GM18508 (cell line): ENCODE data around the gene UNC5B.

Source experiments
- ATAC-seq: cut with Tn5 transposase; IDR thresholded peaks from one replicate; pipeline ENCODE4 v1.9.1; 2021; ENCODE audit warnings: moderate number of reproducible peaks; ENCODE audit not compliant: insufficient read depth, unreplicated experiment

UNC5B gene

GRCh38 chr10:71237843-71238623 is 25.7 kb downstream of the UNC5B start:
- ATAC-seq: no peak

- ATAC-seq: no peak
Measured at GRCh38 chr10:71238626-71239025, 26.3 kb downstream of the UNC5B start.

DNA sequence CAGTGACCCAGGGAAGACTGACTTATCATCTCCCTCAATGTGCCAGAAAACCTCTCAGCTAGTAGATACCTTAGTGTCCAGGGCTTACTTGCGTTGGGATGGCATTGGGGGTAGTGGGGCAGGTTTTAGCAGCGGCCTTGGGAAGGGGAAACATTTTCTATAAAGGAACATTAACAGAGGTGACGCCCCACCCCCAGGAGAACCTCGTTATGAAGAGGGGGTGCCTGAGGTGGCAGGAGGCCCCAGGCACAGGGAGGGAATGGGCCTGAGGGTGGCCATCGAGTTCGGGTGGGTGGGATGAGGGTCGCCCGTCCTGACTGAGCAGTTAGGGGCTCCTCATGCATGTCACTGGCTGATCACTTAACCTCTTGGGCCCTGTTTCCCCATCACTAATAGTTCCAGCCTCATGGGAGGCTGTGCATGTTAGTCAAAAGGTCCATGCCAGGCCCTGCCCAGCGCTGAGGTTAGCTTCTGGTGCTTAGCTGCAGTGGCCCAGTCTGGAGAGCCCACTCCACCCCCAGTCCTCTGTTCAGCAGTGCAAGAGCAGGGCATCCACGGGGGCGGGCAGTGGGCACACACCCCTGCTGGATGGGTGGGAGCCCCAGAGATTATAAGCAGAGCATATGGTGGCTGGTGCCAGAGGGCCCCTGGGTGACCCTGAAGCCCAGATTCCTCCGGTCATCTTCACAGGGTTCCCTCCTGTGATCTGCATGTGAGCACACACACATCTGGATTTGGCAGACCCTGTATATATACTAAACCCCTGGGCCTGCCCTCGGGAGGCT is 27.0 kb downstream of the UNC5B start:
- ATAC-seq: no peak

GRCh38 chr10:71239946-71240795 is 27.8 kb downstream of the UNC5B start:
- no peak for ATAC-seq

DNA sequence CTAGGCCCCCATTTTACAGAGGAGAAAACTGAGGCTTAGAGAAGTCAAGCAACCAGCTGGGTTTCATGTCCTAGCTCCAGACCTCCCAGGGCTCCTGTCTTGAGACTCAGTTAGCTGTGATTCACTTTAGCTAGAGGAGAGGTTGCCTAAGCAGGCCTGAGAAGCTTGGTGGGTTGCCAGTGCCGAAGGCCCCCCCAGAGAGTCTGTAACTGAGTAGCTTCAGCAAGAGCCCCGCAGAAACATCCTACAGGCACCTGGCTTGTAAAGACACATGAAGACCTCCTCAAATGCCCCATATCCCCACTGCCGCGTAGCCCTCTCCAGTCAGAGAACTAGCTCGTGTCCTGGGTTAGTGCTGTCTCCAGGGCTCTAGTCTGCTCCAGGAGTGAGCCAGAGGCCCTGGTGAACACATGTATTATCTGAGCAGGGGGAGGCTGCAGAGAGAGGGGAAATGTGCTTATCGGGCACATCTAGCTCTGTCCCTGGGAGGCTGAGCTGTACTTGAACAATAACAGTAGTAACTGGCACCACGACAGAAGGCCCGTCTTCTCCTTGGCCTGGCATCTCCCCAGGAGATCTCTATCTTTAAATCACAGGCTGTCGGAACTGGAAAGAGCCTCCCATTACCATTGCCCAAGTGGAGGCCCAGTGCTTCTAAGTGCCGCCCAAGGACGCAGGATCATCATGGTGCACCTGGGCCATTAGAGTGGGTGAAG is 28.9 kb downstream of the UNC5B start:
- no peak for ATAC-seq

- no peak for ATAC-seq
Measured at GRCh38 chr10:71241830-71242621, 29.7 kb downstream of the UNC5B start.

- ATAC-seq: no peak
Measured at GRCh38 chr10:71242622-71243009, 30.2 kb downstream of the UNC5B start.

DNA sequence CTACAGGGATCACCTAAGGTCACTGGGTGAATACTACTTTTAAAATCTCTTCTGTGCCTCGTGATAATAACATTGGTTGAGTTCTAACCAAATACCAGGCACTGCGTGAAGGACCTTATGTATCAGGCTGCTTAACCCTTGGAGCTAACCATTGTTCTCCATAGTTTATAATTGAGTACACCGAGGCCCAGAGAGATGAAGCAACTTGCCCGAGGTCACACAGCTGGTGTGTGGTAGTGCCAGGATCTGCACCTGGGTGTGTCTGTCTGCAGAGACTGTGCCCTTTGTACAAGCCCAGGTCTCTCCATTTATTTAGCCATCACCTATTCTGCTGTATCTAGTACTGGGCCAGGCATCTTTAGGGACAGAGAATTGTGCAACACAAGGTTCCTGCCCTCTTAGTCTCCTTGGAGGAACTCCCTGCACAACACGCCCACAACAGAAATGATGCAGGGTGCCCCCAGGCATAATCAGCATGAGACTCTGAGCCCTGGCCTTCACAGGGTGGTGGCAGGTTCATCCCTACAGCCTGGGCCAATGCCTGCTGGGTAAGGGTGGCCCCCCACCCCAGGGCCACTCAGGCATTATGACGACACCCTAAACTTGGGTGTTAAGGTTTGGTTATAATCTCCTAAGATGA is 31.5 kb downstream of the UNC5B start:
- no peak for ATAC-seq

GRCh38 chr10:71244431-71245419 is 32.4 kb downstream of the UNC5B start:
- ATAC-seq: no peak

DNA sequence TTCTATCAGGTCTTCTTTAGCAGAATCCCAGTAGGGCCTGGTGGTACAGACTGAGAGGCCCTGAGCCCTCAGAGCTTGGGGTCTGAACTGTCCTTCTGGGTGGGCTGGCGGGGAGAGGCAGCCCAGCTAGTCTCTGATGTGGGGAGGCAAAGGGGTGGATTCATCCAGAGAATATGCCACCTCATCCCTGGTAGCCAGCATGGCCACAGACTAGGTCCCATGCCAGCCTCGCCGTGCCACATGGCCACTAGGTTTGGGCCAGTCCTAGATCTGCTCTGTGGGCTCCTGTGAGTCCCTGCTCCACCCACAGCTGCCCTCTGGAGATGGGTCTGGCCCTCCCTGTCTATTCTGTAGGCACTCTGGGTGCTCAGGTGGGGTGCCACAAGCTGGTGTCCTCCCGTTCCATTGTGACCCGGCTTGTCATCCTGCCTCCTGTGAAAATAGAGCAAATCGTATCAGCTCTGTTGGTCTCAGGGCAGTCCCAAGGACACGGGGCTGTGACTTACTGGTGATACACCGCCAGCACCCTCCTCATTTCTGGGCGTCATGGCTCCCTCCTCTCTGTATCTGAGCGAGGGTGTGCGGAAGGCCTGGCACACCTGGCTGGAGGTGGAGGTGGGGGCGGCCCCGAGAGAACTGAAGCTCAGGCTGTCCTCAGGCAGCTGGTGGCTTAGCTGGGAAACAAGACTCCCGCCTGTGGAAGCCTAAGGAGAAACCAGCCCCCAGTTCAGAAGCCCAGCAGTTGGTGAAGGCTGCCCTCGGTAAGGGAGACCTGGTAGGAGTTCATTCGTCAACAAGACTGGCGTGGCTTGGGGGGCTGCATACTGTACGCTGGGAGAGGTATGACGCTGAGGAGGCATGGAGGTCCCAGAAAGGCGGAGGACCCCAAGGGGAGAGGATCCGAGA is 33.3 kb downstream of the UNC5B start:
- no peak for ATAC-seq

DNA sequence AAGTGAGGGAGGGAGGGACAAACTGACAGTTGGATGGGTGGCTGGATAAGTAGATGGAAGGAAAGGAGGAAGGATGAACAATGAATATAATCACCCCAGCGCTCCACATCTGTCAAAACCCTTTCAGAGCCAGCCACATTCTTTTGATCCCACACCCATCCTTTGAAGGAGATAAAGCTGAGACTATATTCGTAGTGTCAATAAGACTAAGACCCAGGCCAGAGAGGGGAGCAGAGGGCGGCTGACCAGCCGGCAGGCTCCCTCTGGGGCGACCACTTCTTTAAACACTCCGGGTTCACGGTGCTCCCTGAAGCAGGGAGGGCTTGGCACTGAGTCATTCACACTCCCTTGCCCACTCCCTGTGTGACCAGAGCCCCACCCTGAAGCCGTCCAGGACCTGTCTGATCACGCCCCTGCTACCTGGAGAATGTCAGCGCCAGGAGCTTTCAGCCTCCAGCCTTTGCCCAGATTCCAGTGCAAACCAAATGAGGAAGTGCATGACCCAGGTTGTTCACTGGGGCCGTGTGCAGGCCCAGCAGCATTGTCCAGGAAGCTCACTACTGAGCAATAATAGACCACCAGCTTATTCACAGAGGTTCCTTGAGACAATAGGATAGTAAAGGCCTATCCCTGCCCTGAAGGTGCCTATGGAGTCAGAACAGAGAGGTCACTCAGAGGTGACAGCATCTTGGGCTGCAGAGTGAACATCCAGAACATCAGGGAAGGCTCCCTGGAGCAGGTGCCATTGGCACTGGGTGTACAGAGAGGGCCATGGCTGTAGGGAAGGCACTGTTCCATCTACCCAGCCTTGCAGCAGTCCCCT is 34.4 kb downstream of the UNC5B start:
- ATAC-seq: no peak

DNA sequence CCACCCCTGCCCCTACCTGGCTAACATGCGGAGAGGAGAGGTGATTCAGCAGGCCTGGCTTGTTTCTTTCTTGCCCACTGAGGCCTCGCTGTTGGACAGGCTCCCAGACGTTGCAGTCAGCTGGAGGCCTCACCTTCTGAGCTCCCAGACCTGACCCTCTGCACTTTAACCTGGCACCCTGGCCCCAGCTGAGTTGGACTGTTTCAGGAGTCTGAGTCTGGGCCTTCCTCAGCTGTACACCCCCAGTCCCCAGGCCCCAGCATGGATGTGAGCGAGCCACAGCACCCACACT is 35.0 kb downstream of the UNC5B start:
- ATAC-seq: no peak

DNA sequence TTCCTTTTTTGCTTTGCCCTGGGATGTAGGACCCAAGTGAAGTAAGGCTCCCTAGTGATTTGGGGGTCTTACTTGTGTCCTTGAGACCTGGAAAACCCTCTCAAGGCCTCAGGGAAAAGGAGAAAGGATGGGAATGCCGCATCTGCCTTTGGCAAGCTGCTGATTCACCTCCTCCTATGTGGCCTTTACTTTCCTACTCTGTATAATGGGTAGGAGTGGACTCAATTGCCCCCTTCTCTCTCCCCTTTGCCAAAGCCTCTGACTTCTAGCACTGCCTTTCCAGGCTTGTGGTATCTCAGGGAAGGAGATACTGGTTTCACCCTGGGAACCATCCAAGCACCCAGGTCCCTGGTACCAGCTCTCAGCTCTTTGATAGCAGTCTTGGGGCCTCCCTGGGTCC is 35.4 kb downstream of the UNC5B start:
- no peak for ATAC-seq

DNA sequence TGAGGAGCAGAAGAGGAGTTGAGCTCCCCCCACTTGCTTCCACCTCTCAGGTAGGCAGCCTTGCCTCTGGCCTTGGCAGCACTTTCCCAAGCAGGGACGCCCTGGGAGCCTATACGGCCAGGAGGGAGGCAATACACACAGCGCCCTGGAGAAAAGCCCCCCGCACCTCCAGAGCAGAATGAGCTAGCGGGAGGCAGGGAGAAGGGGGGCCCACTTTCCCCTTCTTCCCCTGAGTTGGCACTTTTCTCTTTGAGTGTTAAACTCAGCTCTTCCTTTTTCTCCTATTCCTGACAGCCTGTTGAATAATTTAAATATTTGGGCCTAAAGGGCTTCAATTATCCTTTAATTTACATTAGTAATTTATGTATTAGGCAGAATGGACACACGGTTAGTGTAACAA is 35.8 kb downstream of the UNC5B start:
- no peak for ATAC-seq

- ATAC-seq: no peak
Measured at GRCh38 chr10:71249996-71250395, 37.6 kb downstream of the UNC5B start.

DNA sequence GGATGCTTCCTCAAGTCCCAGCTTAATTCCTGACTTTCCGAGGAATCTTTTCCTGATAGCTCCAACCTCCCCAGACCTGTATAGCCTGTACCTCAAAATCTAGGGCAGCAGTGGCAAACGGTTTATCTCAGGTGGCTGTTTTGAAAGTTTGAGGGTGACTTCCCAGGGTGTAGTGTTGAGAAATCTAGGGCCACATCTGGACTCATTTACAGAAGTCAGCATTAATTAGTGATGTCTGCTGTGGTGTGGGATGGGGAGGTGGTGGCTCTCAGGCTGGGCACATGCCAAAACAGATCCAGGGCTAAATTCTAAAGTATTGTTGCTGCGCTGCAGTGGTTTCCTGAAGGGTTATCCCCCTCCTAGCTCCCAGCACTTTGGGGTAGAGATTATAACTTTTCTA is 38.0 kb downstream of the UNC5B start:
- no peak for ATAC-seq
